Measurements from ENCODE around the gene AGPAT2. TPM values are rescaled to one million over a fixed set of nuclear protein-coding genes. Genes with fewer than 3 reads are reported as not detected.
"Not testable (repeated sequence)": the region's sequence is repeated elsewhere in the genome, so short reads cannot be mapped to it uniquely, and the experiment has no call there.

The AGPAT2 gene
- total and polyA plus RNA-seq, 2 experiments from 2014 or later, result 125 to 242 TPM

- Histone ChIP-seq H3K79me2 (no peaks in the 10 kb centered on the region), H3K4me3 (no peak overlapping the region), H3K9me3 (ENCODE audit: low read depth) (no peaks in the 10 kb centered on the region), H4K20me1 (ENCODE audit: insufficient read depth, poor library complexity, severe bottlenecking) (no peaks in the 10 kb centered on the region), H3K4me2 (no peak overlapping the region), H3K9me2 (replicated peaks; ENCODE audit: insufficient read depth) (no peaks in the 10 kb centered on the region), H2AFZ (no peak overlapping the region), H3K36me3 (replicated peaks; ENCODE audit: insufficient read depth, low read depth) (no peaks in the 10 kb centered on the region), H3K27ac (no peak overlapping the region), H3K27me3 (no peaks in the 10 kb centered on the region), H3K4me1 (ENCODE audit: insufficient read depth) (peaks cover 6% of the 10 kb centered on the region)
- DNase-seq (ENCODE audit: low spot score), result no peak
- no peak for TF ChIP-seq CTCF (IDR thresholded peaks at IDR 0.05; ENCODE audit: poor library complexity)
- TF ChIP-seq EZH2phosphoT487 (IDR thresholded peaks at IDR 0.05; ENCODE audit: low read depth, severe bottlenecking, unreplicated experiment), result no peak
- no peak for TF ChIP-seq EZH2 (IDR thresholded peaks at IDR 0.05; ENCODE audit: borderline replicate concordance)
- 90% methylated on average over 7 of the region's 7 CpGs for WGBS (ENCODE audit: low lambda C conversion rate, missing lambda C conversion rate)
These were observed 19.8 kb upstream of the AGPAT2 start for GRCh38 chr9:136707011-136707410.

- Histone ChIP-seq H3K36me3 (replicated peaks; ENCODE audit: insufficient read depth, low read depth) (no peaks in the 10 kb centered on the region), H4K20me1 (ENCODE audit: insufficient read depth, poor library complexity, severe bottlenecking) (no peaks in the 10 kb centered on the region), H2AFZ (no peak overlapping the region), H3K9me3 (ENCODE audit: low read depth) (no peaks in the 10 kb centered on the region), H3K27me3 (no peaks in the 10 kb centered on the region), H3K4me3 (no peak overlapping the region), H3K79me2 (no peaks in the 10 kb centered on the region), H3K9me2 (replicated peaks; ENCODE audit: insufficient read depth) (no peaks in the 10 kb centered on the region), H3K4me1 (ENCODE audit: insufficient read depth) (no peaks in the 10 kb centered on the region), H3K4me2 (no peak overlapping the region), H3K27ac (no peak overlapping the region)
- WGBS (ENCODE audit: low lambda C conversion rate, missing lambda C conversion rate), result 76% methylated on average over 7 of the region's 7 CpGs
- no peak for DNase-seq (ENCODE audit: low spot score)
- TF ChIP-seq EZH2 (IDR thresholded peaks at IDR 0.05; ENCODE audit: borderline replicate concordance), result no peak
- TF ChIP-seq CTCF (IDR thresholded peaks at IDR 0.05; ENCODE audit: poor library complexity), result no peak
- TF ChIP-seq EZH2phosphoT487 (IDR thresholded peaks at IDR 0.05; ENCODE audit: low read depth, severe bottlenecking, unreplicated experiment), result no peak
These were observed 18.3 kb upstream of the AGPAT2 start for GRCh38 chr9:136705564-136705963.

GRCh38 chr9:136704741-136705140 is 17.5 kb upstream of the AGPAT2 start:
- not testable (repeated sequence) for H3K36me3 ChIP-seq (replicated peaks; ENCODE audit: insufficient read depth, low read depth); H3K27me3 ChIP-seq; DNase-seq (ENCODE audit: low spot score); H3K9me2 ChIP-seq (replicated peaks; ENCODE audit: insufficient read depth); H3K4me3 ChIP-seq; H3K79me2 ChIP-seq; H3K4me2 ChIP-seq; H3K4me1 ChIP-seq (ENCODE audit: insufficient read depth); H2AFZ ChIP-seq; H4K20me1 ChIP-seq (ENCODE audit: insufficient read depth, poor library complexity, severe bottlenecking); H3K27ac ChIP-seq; H3K9me3 ChIP-seq (ENCODE audit: low read depth)
- 87% methylated on average over 8 of the region's 8 CpGs for WGBS (ENCODE audit: low lambda C conversion rate, missing lambda C conversion rate)

GRCh38 chr9:136703276-136703860 is 16.1 kb upstream of the AGPAT2 start:
- H3K79me2 ChIP-seq, result no peaks in the 10 kb centered on the region
- H3K9me2 ChIP-seq (replicated peaks; ENCODE audit: insufficient read depth), result no peaks in the 10 kb centered on the region
- no peak overlapping the region for H3K4me3 ChIP-seq
- peaks cover 15% of the 10 kb centered on the region for H3K4me1 ChIP-seq (ENCODE audit: insufficient read depth)
- 84% methylated on average over 12 of the region's 12 CpGs for WGBS (ENCODE audit: low lambda C conversion rate, missing lambda C conversion rate)
- TF ChIP-seq CTCF (IDR thresholded peaks at IDR 0.05; ENCODE audit: poor library complexity) (no peak), EZH2 (IDR thresholded peaks at IDR 0.05; ENCODE audit: borderline replicate concordance) (no peak)
- H2AFZ ChIP-seq, result no peak overlapping the region
- no peaks in the 10 kb centered on the region for H3K36me3 ChIP-seq (replicated peaks; ENCODE audit: insufficient read depth, low read depth)
- no peaks in the 10 kb centered on the region for H3K27me3 ChIP-seq
- H3K27ac ChIP-seq, result no peak overlapping the region
- H4K20me1 ChIP-seq (ENCODE audit: insufficient read depth, poor library complexity, severe bottlenecking), result no peaks in the 10 kb centered on the region
- DNase-seq (ENCODE audit: low spot score), result no peak
- no peaks in the 10 kb centered on the region for H3K9me3 ChIP-seq (ENCODE audit: low read depth)
- H3K4me2 ChIP-seq, result no peak overlapping the region
